ENCODE results near the gene GH2.
"Not testable (repeated sequence)": the region's sequence is repeated elsewhere in the genome, so short reads cannot be mapped to it uniquely, and the experiment has no call there.

GH2 gene

GRCh38 chr17:63926164-63926563, 44.4 kb upstream of the GH2 start (continued):
- TF ChIP-seq, protein P1, sequence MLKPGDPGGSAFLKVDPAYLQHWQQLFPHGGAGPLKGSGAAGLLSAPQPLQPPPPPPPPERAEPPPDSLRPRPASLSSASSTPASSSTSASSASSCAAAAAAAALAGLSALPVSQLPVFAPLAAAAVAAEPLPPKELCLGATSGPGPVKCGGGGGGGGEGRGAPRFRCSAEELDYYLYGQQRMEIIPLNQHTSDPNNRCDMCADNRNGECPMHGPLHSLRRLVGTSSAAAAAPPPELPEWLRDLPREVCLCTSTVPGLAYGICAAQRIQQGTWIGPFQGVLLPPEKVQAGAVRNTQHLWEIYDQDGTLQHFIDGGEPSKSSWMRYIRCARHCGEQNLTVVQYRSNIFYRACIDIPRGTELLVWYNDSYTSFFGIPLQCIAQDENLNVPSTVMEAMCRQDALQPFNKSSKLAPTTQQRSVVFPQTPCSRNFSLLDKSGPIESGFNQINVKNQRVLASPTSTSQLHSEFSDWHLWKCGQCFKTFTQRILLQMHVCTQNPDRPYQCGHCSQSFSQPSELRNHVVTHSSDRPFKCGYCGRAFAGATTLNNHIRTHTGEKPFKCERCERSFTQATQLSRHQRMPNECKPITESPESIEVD (tag by site-specific recombination; IDR thresholded peaks at IDR 0.05), result no peak
- TF ChIP-seq ZNF391 (tag by site-specific recombination; IDR thresholded peaks at IDR 0.05; ENCODE audit: borderline replicate concordance, low read depth) (no peak), ZNF488 (tag by site-specific recombination; IDR thresholded peaks at IDR 0.05) (no peak), ZNF658 (tag by site-specific recombination; IDR thresholded peaks at IDR 0.05) (no peak), ZNF146 (tag by site-specific recombination; IDR thresholded peaks at IDR 0.05) (no peak), ZNF341 (tag by site-specific recombination; IDR thresholded peaks at IDR 0.05; ENCODE audit: low read depth) (no peak)

- POLR2A ChIA-PET, result no interaction called here
- CTCF ChIA-PET, result interaction anchor here (0.7 kb wide), 1 partner anchor 100 kb away, joined by 3 read pairs; no protein-coding TSS in a partner anchor
- no peak overlapping the region for H3K27ac ChIP-seq (ENCODE audit: extremely low read depth, low read depth, low read length)
Observed at GRCh38 chr17:63925615-63926014, 43.9 kb upstream of the GH2 start.

DNA sequence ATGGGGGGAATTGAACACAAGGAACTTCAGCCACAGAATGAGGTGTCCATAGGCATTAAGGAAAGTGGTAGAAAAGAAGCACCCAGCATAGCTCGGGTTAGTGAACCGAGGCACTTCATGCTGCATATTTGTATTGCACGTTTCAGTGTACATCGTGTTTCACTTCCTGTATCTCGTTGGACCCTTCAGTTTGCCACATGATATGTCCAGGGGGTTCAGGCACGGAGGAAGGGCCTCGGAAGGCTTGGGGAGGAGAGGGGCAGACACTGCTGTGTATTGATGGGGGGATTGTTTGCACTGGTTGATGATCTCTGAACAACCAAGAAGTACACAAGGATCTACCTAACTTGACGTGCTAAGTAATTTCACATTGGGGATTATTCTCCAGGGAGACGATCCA, 40.7 kb upstream of the GH2 start:
- H3K4me3 ChIP-seq (ENCODE audit: low read depth, low read length); H3K9me3 ChIP-seq (ENCODE audit: control insufficient read depth, insufficient read depth, low read depth, low read length); H3K36me3 ChIP-seq (ENCODE audit: control insufficient read depth in 2 of 2, insufficient read depth in 1 of 2, low read length in 2 of 2); H3K4me1 ChIP-seq (ENCODE audit: control insufficient read depth, insufficient read depth, low read length); H3K27ac ChIP-seq (ENCODE audit: extremely low read depth, low read depth, low read length); POLR2A ChIA-PET: not testable (repeated sequence)
- CTCF ChIA-PET, result interaction anchor here (1.0 to 1.8 kb wide), 2 partner anchors 24 to 104 kb away, joined by 6 to 8 read pairs; no protein-coding TSS in a partner anchor

More at GRCh38 chr17:63925615-63926014, 43.9 kb upstream of the GH2 start:
- TF ChIP-seq TRIM28 (IDR thresholded peaks at IDR 0.05; ENCODE audit: borderline replicate concordance, low read length) (no peak), ZNF621 (tag by site-specific recombination; IDR thresholded peaks at IDR 0.05) (no peak), ZNF529 (tag by site-specific recombination; IDR thresholded peaks at IDR 0.05; ENCODE audit: insufficient replicate concordance) (no peak), ZNF366 (tag by site-specific recombination; conservative IDR thresholded peaks at IDR 0.05) (no peak), ZNF426 (tag by site-specific recombination; IDR thresholded peaks at IDR 0.05) (no peak), ZNF292 (tag by site-specific recombination; IDR thresholded peaks at IDR 0.05; ENCODE audit: borderline replicate concordance, low read depth) (no peak), ZNF777 (tag by site-specific recombination; IDR thresholded peaks at IDR 0.05; ENCODE audit: borderline replicate concordance) (no peak), HIC1 (tag by site-specific recombination; IDR thresholded peaks at IDR 0.05) (no peak), KLF16 (tag by site-specific recombination; IDR thresholded peaks at IDR 0.05) (no peak), ZXDB (tag by site-specific recombination; IDR thresholded peaks at IDR 0.05) (no peak)
- TF ChIP-seq, protein P2, sequence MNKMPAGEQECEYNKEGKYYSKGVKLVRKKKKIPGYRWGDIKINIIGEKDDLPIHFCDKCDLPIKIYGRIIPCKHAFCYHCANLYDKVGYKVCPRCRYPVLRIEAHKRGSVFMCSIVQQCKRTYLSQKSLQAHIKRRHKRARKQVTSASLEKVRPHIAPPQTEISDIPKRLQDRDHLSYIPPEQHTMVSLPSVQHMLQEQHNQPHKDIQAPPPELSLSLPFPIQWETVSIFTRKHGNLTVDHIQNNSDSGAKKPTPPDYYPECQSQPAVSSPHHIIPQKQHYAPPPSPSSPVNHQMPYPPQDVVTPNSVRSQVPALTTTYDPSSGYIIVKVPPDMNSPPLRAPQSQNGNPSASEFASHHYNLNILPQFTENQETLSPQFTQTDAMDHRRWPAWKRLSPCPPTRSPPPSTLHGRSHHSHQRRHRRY (tag by site-specific recombination; IDR thresholded peaks at IDR 0.05), result no peak
- TF ChIP-seq, protein P3, sequence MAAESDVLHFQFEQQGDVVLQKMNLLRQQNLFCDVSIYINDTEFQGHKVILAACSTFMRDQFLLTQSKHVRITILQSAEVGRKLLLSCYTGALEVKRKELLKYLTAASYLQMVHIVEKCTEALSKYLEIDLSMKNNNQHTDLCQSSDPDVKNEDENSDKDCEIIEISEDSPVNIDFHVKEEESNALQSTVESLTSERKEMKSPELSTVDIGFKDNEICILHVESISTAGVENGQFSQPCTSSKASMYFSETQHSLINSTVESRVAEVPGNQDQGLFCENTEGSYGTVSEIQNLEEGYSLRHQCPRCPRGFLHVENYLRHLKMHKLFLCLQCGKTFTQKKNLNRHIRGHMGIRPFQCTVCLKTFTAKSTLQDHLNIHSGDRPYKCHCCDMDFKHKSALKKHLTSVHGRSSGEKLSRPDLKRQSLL (tag by site-specific recombination; IDR thresholded peaks at IDR 0.05), result no peak
- TF ChIP-seq, protein P4, sequence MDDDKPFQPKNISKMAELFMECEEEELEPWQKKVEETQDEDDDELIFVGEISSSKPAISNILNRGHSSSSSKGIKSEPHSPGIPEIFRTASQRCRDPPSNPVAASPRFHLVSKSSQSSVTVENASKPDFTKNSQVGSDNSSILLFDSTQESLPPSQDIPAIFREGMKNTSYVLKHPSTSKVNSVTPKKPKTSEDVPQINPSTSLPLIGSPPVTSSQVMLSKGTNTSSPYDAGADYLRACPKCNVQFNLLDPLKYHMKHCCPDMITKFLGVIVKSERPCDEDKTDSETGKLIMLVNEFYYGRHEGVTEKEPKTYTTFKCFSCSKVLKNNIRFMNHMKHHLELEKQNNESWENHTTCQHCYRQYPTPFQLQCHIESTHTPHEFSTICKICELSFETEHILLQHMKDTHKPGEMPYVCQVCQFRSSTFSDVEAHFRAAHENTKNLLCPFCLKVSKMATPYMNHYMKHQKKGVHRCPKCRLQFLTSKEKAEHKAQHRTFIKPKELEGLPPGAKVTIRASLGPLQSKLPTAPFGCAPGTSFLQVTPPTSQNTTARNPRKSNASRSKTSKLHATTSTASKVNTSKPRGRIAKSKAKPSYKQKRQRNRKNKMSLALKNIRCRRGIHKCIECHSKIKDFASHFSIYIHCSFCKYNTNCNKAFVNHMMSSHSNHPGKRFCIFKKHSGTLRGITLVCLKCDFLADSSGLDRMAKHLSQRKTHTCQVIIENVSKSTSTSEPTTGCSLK (tag by site-specific recombination; IDR thresholded peaks at IDR 0.05), result no peak
- Histone ChIP-seq H3K4me1 (ENCODE audit: control insufficient read depth, insufficient read depth, low read length) (no peaks in the 10 kb centered on the region), H3K4me3 (ENCODE audit: low read depth, low read length) (no peak overlapping the region), H3K9me3 (ENCODE audit: control insufficient read depth, insufficient read depth, low read depth, low read length) (no peaks in the 10 kb centered on the region), H3K36me3 (ENCODE audit: control insufficient read depth in 2 of 2, insufficient read depth in 1 of 2, low read length in 2 of 2) (no peaks in the 10 kb centered on the region)

GRCh38 chr17:63920779-63921178, 39.0 kb upstream of the GH2 start:
- POLR2A ChIA-PET; H3K4me1 ChIP-seq (ENCODE audit: control insufficient read depth, insufficient read depth, low read length); H3K9me3 ChIP-seq (ENCODE audit: control insufficient read depth, insufficient read depth, low read depth, low read length): not testable (repeated sequence)

More at GRCh38 chr17:63920779-63921178, 39.0 kb upstream of the GH2 start:
- CTCF ChIA-PET, result interaction anchor here (0.6 to 4.5 kb wide), 14 partner anchors 8 to 361 kb away, joined by 3 to 58 read pairs (median 8); partner anchors contain the start of gene CSHL1
- not testable (repeated sequence) for H3K27ac ChIP-seq (ENCODE audit: extremely low read depth, low read depth, low read length); H3K4me3 ChIP-seq (ENCODE audit: low read depth, low read length); H3K36me3 ChIP-seq (ENCODE audit: control insufficient read depth in 2 of 2, insufficient read depth in 1 of 2, low read length in 2 of 2)
